HG02981 (cell line): ENCODE data around the gene DGKG.

Source experiments
- ATAC-seq: cut with Tn5 transposase; IDR thresholded peaks from one replicate; pipeline ENCODE4 v1.9.1; 2021; ENCODE audit warnings: mild to moderate bottlenecking, moderate library complexity; ENCODE audit not compliant: unreplicated experiment

Gene DGKG

DNA sequence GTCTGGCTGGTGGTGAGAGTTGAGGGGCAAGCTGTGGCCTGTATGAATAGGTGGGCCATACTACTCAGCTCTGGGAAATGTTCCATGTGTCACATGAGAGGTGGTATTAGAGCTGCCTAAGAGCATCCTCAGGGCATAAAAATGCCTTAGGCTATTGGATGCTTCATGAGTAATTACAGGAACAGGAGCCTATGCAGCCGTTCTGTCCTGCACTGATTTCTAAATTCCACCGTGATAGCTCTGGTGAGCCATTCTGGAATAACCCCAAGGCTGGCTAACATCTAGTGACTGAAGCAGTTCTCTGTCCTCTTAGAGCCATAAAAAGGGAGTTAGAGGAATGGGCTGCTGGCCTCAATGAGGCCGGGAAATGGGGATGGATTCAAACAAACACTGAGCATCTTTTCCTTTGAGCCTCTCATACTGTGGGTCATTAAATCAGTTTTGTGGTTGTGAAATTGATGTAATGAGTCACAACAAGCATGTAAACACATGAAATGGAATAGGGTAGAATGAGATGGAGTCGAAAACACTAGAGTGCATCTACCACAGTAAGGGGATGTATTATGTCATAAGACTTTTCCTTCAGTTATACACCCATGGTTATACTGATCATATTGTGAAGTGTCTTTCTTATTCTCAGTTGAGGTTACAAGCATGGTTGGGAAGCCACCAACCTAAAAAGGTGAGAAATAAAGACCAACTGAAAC lies 41.0 kb downstream of the DGKG start:
- no peak for ATAC-seq

DNA sequence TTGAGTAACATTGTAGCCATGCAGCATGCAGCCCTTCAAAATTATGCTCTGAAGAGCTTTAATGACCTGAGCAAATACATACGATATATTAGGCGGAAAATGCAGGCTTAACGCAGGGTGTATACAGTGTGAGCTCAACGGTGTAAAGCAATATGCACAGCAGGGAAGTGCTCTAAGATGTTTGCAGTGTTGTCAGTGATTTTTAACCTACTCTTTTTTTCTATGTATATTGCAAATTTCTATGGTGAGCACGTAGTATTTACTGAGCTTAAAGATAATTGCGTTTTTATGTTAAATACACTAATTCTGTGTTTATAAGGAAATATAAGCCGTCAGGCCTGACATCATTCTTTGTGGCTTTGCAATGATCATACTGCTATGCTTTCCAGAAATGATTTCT lies 42.1 kb downstream of the DGKG start:
- no peak for ATAC-seq

- ATAC-seq: no peak
Observed at GRCh38 chr3:186318135-186318534, 43.9 kb downstream of the DGKG start.

DNA sequence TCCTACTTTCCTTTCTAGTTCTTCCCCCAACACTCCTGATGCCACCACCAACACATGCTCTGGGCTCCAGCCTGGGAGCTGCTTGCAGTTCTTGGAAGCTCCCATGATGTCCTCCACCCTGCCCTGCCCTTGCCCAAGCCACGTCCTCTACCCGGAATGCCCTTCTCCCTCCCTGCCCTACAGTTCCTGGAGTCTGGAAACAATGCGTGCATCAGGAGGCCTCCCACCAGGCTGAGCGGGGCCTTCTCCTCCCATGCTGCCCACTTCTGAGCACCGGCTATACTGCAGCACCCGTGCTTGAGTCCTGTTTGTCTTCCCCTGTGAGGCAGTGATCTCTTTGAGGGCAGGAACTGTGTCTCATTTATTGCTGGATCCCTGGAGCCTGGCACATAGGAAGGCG lies 44.6 kb downstream of the DGKG start:
- ATAC-seq: no peak

- no peak for ATAC-seq
Observed at GRCh38 chr3:186316666-186317260, 45.3 kb downstream of the DGKG start.

GRCh38 chr3:186315581-186316354 lies 46.3 kb downstream of the DGKG start:
- no peak for ATAC-seq

DNA sequence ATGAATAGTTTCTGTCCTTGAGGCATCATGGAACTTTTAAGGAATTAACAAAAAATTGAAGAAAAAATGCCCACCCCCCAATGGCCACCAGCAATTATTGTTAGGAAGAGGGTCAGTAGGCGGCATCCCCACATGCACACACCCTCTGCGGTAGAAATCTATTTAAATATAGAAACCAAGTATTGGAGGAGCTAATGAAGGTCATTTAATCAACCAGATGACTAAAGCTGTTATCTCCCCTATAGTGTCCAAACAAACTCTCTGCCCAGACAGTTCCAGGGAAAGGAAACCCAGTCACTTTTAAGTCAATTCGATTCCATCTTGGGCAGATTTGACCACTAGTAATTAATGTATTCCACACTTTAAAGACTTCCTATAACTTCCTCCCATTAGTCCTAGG lies 47.1 kb downstream of the DGKG start:
- no peak for ATAC-seq

DNA sequence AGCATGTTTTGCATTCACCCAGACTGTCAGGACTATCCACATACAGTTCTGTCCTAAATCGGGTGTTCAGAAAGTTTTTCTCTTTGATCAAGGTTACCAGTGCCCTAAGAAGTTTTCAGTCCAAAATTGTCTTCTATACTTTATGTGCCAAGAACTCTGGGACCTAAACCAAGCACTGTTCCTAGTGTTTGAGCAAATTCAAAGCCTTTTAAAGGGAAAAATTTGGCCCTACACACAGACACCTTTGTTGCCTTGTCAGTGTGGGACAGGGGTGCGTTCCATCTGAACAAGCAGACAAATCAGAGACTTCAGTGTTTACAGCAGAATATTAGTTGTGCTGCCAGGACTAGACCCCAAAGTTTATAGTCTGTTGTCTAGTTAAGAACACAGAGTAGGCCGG lies 50.6 kb downstream of the DGKG start:
- ATAC-seq: no peak

- no peak for ATAC-seq
Observed at GRCh38 chr3:186308549-186308948, 53.5 kb downstream of the DGKG start.

DNA sequence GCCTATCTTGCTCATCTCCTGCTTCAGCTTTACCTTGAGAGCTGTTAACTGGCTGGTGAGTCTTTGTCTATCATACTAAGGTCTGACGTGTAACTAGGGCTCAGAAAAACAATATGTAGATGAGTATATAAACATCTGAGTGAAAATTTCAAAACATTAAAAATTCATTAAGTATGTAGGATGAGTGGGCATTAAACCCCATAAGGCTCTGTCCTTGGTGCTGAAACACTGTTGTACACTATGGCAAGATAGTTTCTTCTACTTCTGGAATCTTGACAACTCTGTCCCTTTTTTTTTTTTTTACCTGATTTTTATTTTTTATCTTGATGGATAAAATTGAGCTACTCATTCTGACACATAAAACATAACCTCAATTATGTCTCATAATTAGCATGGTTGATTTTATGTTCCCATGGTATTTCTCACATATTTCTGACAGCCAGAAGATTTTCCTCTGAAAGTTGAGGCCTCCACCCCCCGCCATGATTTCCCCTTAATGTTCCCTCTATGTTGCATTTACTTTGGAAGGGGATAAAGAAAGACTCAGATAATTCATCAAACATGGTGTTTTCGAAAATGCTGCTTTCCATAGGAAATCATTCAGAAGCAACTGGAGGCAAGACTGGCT lies 54.3 kb downstream of the DGKG start:
- no peak for ATAC-seq

DNA sequence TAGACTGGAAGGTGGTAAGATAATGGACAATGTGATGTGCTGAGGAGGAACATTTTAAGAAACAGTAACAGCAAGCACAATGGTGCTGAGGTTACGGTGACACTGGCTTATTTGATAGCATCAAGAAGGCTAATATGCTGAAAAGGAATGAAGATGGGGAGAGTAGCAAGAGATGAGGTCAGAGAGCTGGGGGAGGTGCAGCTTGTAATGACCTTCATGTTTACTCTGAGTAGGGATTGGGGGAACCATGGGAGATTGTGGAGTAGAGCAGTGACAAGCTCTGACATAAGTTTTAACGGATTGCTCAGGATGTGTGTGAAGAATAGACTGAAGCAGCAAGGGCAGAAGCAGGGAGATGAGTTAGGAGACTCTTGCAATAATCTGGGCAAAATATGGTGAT lies 56.7 kb downstream of the DGKG start:
- ATAC-seq: no peak

GRCh38 chr3:186303965-186304364 lies 58.1 kb downstream of the DGKG start:
- no peak for ATAC-seq

- no peak for ATAC-seq
Observed at GRCh38 chr3:186299327-186299726, 62.7 kb downstream of the DGKG start.

GRCh38 chr3:186298876-186299275 lies 63.2 kb downstream of the DGKG start:
- no peak for ATAC-seq

DNA sequence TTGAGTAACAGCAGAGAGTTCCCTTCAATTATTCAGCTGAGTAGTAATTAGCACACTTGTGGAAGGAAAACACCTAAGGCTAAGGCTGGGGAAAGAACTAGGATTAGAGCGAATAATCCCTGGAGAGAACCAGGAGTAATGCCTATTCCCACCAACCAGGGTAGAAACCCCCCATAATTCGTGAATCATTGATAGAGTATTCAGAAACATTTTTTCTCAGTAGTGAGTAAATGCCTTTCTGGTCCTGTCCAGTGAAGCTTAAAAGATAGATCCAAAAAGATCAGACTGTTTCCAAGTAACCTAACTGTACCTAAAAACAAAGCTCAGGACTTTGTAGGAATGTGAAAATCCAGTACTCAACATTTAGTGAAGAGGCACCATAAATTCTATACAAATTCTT lies 71.2 kb downstream of the DGKG start:
- ATAC-seq: no peak

DNA sequence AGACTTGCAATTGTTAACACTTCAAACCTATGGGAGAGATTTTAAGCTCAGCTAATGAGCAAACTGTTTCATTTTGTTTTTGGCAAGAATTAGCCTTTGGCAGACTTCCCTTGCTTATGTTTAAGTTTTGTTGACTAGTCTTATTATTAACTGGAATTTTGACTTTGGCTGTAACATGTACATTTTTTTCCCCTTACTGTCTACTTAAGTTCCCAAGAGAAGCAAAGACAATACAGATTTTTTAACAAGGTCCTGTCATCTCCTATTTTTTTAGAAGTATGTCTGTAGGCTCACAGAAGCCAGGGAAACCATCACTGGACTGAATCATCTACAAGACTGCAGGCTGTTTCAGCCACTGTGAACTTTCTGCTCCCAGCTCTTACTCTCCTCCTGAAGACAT lies 74.3 kb downstream of the DGKG start:
- no peak for ATAC-seq

- ATAC-seq: no peak
Observed at GRCh38 chr3:186286114-186286513, 75.9 kb downstream of the DGKG start.

DNA sequence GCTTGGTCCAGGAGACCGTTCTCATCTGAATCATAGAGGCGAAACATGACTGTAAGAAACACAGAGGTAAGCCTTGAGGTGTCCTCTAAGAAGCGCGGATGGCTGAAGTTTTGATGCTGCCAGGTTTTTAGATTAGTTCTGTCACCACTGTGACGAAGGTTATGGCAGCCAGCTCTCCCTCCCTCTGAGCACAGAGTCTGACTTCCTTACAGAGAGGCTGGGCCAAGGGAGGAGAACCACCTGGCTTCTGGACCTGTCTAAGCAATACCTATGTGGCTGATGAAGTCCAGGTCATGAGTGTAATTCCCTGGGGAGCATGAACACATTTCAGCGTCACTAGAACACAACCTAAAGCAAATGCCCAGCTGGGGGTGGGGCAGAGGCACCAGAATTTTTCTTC lies 77.4 kb downstream of the DGKG start:
- no peak for ATAC-seq

DNA sequence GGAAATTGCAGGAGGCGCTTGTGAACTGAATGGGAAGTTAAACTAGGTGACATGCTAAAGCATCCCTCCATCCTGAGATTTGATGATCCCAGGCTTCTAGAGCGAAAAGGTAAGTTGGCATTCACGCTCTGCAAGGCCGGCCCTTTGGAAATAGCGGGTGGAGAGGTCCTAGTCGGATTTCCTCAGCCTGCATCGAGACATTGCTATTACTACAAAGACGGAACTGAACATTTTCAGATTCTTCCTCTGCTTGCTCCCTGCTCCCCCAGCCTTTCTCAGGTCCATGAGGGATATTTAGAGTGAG lies 77.7 kb downstream of the DGKG start:
- no peak for ATAC-seq

- no peak for ATAC-seq
Observed at GRCh38 chr3:186283651-186284348, 78.2 kb downstream of the DGKG start.

GRCh38 chr3:186283096-186283495 lies 78.9 kb downstream of the DGKG start:
- ATAC-seq: no peak
